K562 (cell line): ENCODE data around the gene ADORA3. TPM values are rescaled to one million over a fixed set of nuclear protein-coding genes. Genes with fewer than 3 reads are reported as not detected.

Experiments
- ATF7 ChIP-seq: fragments of 450-650 bp; IDR thresholded peaks from 2 replicates; pipeline ENCODE4 v1.7.1; 2014; ENCODE audit warnings: mild to moderate bottlenecking, moderate library complexity
- BACH1 ChIP-seq: fragments of 200-800 bp; sonication (Bioruptor generic); IDR thresholded peaks from 2 replicates; pipeline ENCODE4 v1.6.1; 2016; ENCODE audit warnings: missing genetic modification characterization, missing compliant biosample characterization
- CBX3 ChIP-seq, 2 experiments: IDR thresholded peaks; 1 replicate in 1 of 2; 2 replicates in 1 of 2; pipeline ENCODE4 v1.6.1; 2012; ENCODE audit warnings: inconsistent platforms in 2 of 2, low read length in 2 of 2, borderline replicate concordance in 1 of 2, control low read depth in 1 of 2
- CTBP1 ChIP-seq: fragments of 450-650 bp; IDR thresholded peaks from 2 replicates; pipeline ENCODE4 v1.6.1; 2016; ENCODE audit warnings: borderline replicate concordance
- CUX1 ChIP-seq: fragments of 200-800 bp; sonication (Bioruptor generic); IDR thresholded peaks from 2 replicates; pipeline ENCODE4 v1.6.1; 2016; ENCODE audit warnings: missing genetic modification characterization, missing compliant biosample characterization
- ELF4 ChIP-seq: fragments of 450-650 bp; formaldehyde crosslinking; IDR thresholded peaks from 2 replicates; pipeline ENCODE4 v1.4.0; 2022; ENCODE audit warnings: missing genetic modification characterization
- ESRRB ChIP-seq: fragments of 250-450 bp; sonication (Bioruptor Pico); IDR thresholded peaks from 2 replicates; pipeline ENCODE4 v1.5.0; 2020; ENCODE audit warnings: mild to moderate bottlenecking, moderate library complexity, borderline replicate concordance
- HEY1 ChIP-seq: fragments of 250-450 bp; sonication (Bioruptor Pico); IDR thresholded peaks from 2 replicates; pipeline ENCODE4 v1.5.0; 2020; ENCODE audit warnings: mild to moderate bottlenecking, moderate library complexity, borderline replicate concordance
- HOXB6 ChIP-seq: fragments of 250-450 bp; sonication (Bioruptor Pico); IDR thresholded peaks from 2 replicates; pipeline ENCODE4 v1.5.1; 2022; ENCODE audit warnings: mild to moderate bottlenecking, borderline replicate concordance
- LARP7 ChIP-seq: fragments of 450-650 bp; IDR thresholded peaks from 2 replicates; pipeline ENCODE4 v1.6.1; 2016
- MECOM ChIP-seq: fragments of 250-450 bp; sonication (Bioruptor Pico); IDR thresholded peaks from 2 replicates; pipeline ENCODE4 v1.8.0; 2022; ENCODE audit warnings: inconsistent platforms
- MED1 ChIP-seq: sonication (generic); formaldehyde crosslinking; IDR thresholded peaks from 2 replicates; pipeline ENCODE4 v1.8.1; 2023; ENCODE audit warnings: missing genetic modification reagents, borderline replicate concordance
- MTA3 ChIP-seq: fragments of 450-650 bp; formaldehyde crosslinking; IDR thresholded peaks from 2 replicates; pipeline ENCODE4 v1.6.1; 2017; ENCODE audit warnings: mild to moderate bottlenecking, borderline replicate concordance
- PHTF2 ChIP-seq: fragments of 250-450 bp; sonication (Bioruptor Pico); IDR thresholded peaks from 2 replicates; pipeline ENCODE4 v1.5.0; 2021; ENCODE audit warnings: mild to moderate bottlenecking
- PRPF4 ChIP-seq: fragments of 200-400 bp; formaldehyde crosslinking; IDR thresholded peaks from one replicate; pipeline ENCODE4 v1.6.1; 2017; ENCODE audit warnings: low read length, low read depth, mild to moderate bottlenecking; ENCODE audit not compliant: insufficient read depth, poor library complexity, severe bottlenecking
- SMAD1 ChIP-seq: fragments of 150-350 bp; IDR thresholded peaks from 2 replicates; pipeline ENCODE4 v1.6.1; 2014; ENCODE audit warnings: low read length, low read depth; ENCODE audit not compliant: partially characterized antibody
- SP2 ChIP-seq: IDR thresholded peaks from 2 replicates; pipeline ENCODE4 v1.6.1; 2011; ENCODE audit warnings: mild to moderate bottlenecking, low read depth, low read length, moderate library complexity; ENCODE audit not compliant: poor library complexity, severe bottlenecking; ENCODE audit errors: extremely low read depth
- SRSF9 ChIP-seq: fragments of 200-400 bp; formaldehyde crosslinking; IDR thresholded peaks from 2 replicates; pipeline ENCODE4 v1.6.1; 2017; ENCODE audit warnings: low read depth, low read length, borderline replicate concordance
- USF2 ChIP-seq: sonication (generic); formaldehyde crosslinking; IDR thresholded peaks from 2 replicates; pipeline ENCODE4 v1.5.0; 2020; ENCODE audit warnings: missing genetic modification reagents
- ZFX ChIP-seq: sonication (generic); formaldehyde crosslinking; IDR thresholded peaks from 2 replicates; pipeline ENCODE4 v1.8.0; 2022; ENCODE audit warnings: mild to moderate bottlenecking, missing genetic modification reagents, moderate library complexity
- ZNF175 ChIP-seq: fragments of 200-800 bp; sonication (Bioruptor generic); IDR thresholded peaks from 2 replicates; pipeline ENCODE4 v1.6.1; 2016; ENCODE audit warnings: low read depth, mild to moderate bottlenecking, missing genetic modification characterization, missing compliant biosample characterization
- ZNF184 ChIP-seq: sonication (generic); formaldehyde crosslinking; IDR thresholded peaks from 2 replicates; pipeline ENCODE4 v1.5.0; 2020; ENCODE audit warnings: missing genetic modification reagents
- ZNF408 ChIP-seq: fragments of 250-450 bp; sonication (Bioruptor Pico); IDR thresholded peaks from 2 replicates; pipeline ENCODE4 v1.4.0; 2020; ENCODE audit warnings: low read depth, mild to moderate bottlenecking, moderate library complexity
- ZNF707 ChIP-seq: fragments of 250-450 bp; sonication (Bioruptor Pico); conservative IDR thresholded peaks from 2 replicates; pipeline ENCODE4 v1.8.0; 2022; ENCODE audit warnings: inconsistent platforms, mild to moderate bottlenecking, moderate library complexity
- polyA plus RNA-seq, 8 experiments: library from polyadenylated mRNA; depleted of rRNA in 4 of 8; stranded (reverse) in 5 of 8; unstranded in 3 of 8; fragments of >200 nt; fragmentation: Nextera tagmentation in 2 of 8; fragmentation: Illumina TruSeq in 1 of 8; extraction: Ambion mirVana in 2 of 8; extraction: Trizol in 1 of 8; gene quantifications; 2 replicates each; pipeline versions ENCODE4 v1.2.1 to v1.2.3, GENCODE V29; 2011 to 2014; ENCODE audit warnings: inconsistent platforms in 1 of 8, missing spikeins in 1 of 8
- total RNA-seq, 7 experiments: library from RNA; depleted of rRNA in 6 of 7; stranded (reverse); fragments of >200 nt in 6 of 7; fragmentation: Illumina TruSeq in 2 of 7; extraction: Trizol in 2 of 7; gene quantifications; 2 replicates each; pipeline versions ENCODE4 v1.2.1 to v1.2.3, GENCODE V29; 2011 to 2021; ENCODE audit warnings: low replicate concordance in 1 of 7

Gene ADORA3
- total and polyA plus RNA-seq, 9 of the 15 experiments (the other 6 are each of a cell fraction or from before 2014, with no cell fraction given), result 0.09 to 0.35 (median 0.16) TPM; not detected in 3

- TF ChIP-seq CUX1 (CRISPR knock-in tag) (no peak), ZNF408 (CRISPR knock-in tag) (no peak), ZFX (CRISPR knock-in tag) (peak; percentile 92), PHTF2 (no peak), ESRRB (0 out of 2 replicates have a peak, but pooled peaks have one; percentile 47), ZNF707 (CRISPR knock-in tag) (no peak), SMAD1 (no peak), USF2 (CRISPR knock-in tag) (no peak), CTBP1 (no peak; the same call in 1 of the 2 replicates), CBX3 (IDR thresholded peaks at IDR 0.05; ENCODE audit: borderline replicate concordance in 1 of 2, low read length in 2 of 2) (no peak; a peak in 1 of 3 replicates), HOXB6 (no peak), ATF7 (no peak), SP2 (no peak), MED1 (CRISPR knock-in tag) (no peak), PRPF4 (no peak), ZNF175 (CRISPR knock-in tag) (peak; percentile 55), SRSF9 (no peak), MTA3 (0 out of 2 replicates have a peak, but pooled peaks have one; percentile 52), LARP7 (no peak), MECOM (no peak), ZNF184 (CRISPR knock-in tag) (no peak), ELF4 (no peak), BACH1 (peak; percentile 40; the same call in 1 of the 2 replicates), HEY1 (no peak)
These were observed 4.2 kb upstream of the ADORA3 start (continued) for GRCh38 chr1:111507411-111508201.
